SK-N-SH (cell line): ENCODE data around the gene ATXN10. TPM values are rescaled to one million over a fixed set of nuclear protein-coding genes. Genes with fewer than 3 reads are reported as not detected.

Source experiments
- CTCF ChIA-PET: fragments of 300-600, 350-600 bp; formaldehyde crosslinking; extraction: SDS; loops from one replicate; lab custom pipeline; 2021; lab: Yijun Ruan, JAX
- POLR2A ChIA-PET: fragments of 350-600 bp; sonication (Branson Sonifier 250); formaldehyde crosslinking; extraction: SDS; loops from one replicate; lab custom pipeline; 2020; ENCODE audit warnings: antibody characterized with exemption, inconsistent platforms; lab: Yijun Ruan, JAX
- DNase-seq: peaks from one replicate; pipeline ENCODE4 v3.0.0; 2012
- H2AFZ ChIP-seq: fragments of 200-600 bp; sonication (generic); 2 replicates; pipeline ENCODE4 v1.8.1; 2016; ENCODE audit warnings: antibody characterized with exemption, mild to moderate bottlenecking, low read depth
- H3F3A ChIP-seq: fragments of 200-600 bp; sonication (generic); replicated peaks from 2 replicates; pipeline ENCODE3; 2016; ENCODE audit warnings: antibody characterized with exemption, mild to moderate bottlenecking; ENCODE audit not compliant: insufficient read depth
- H3K27ac ChIP-seq, 2 experiments: fragments of 200-500 bp in 1 of 2; fragments of 200-600 bp in 1 of 2; sonication (Bioruptor generic) in 1 of 2; sonication (generic), shearing (Covaris generic) in 1 of 2; 2 replicates each; pipeline versions ENCODE4 v1.5.1 to v1.6.1; 2014 to 2016; ENCODE audit warnings: low read depth in 2 of 2, inconsistent platforms in 1 of 2, low read length in 1 of 2, mild to moderate bottlenecking in 1 of 2, mixed read lengths in 1 of 2
- H3K27me3 ChIP-seq: fragments of 200-600 bp; sonication (generic), shearing (Covaris generic); 2 replicates; pipeline ENCODE4 v1.6.1; 2016; ENCODE audit warnings: mixed run types; ENCODE audit not compliant: insufficient read depth
- H3K36me3 ChIP-seq, 2 experiments: fragments of 200-500 bp in 1 of 2; fragments of 200-600 bp in 1 of 2; sonication (Bioruptor generic) in 1 of 2; sonication (generic) in 1 of 2; replicated peaks in 1 of 2; 2 replicates each; pipeline versions ENCODE3 to v1.5.1; 2014 to 2016; ENCODE audit warnings: low read length in 1 of 2, mild to moderate bottlenecking in 1 of 2; ENCODE audit not compliant: insufficient read depth in 2 of 2, control insufficient read depth in 1 of 2
- H3K4me1 ChIP-seq, 2 experiments: fragments of 200-500 bp in 1 of 2; fragments of 200-600 bp in 1 of 2; sonication (Bioruptor generic) in 1 of 2; sonication (generic), shearing (Covaris generic) in 1 of 2; 2 replicates each; pipeline versions ENCODE4 v1.5.1 to v1.6.1; 2014 to 2016; ENCODE audit warnings: low read depth in 1 of 2, low read length in 1 of 2, mixed run types in 1 of 2; ENCODE audit not compliant: insufficient read depth in 2 of 2, control insufficient read depth in 1 of 2
- H3K4me2 ChIP-seq: fragments of 200-600 bp; sonication (generic), shearing (Covaris generic); 2 replicates; pipeline ENCODE4 v1.6.1; 2017; ENCODE audit warnings: mixed run types
- H3K4me3 ChIP-seq, 2 experiments: fragments of 200-500 bp in 1 of 2; fragments of 200-600 bp in 1 of 2; sonication (Bioruptor generic) in 1 of 2; sonication (generic), shearing (Covaris generic) in 1 of 2; 2 replicates each; pipeline versions ENCODE4 v1.5.1 to v1.8.1; 2014 to 2016; ENCODE audit warnings: low read depth in 2 of 2, inconsistent platforms in 1 of 2, low read length in 1 of 2, mild to moderate bottlenecking in 1 of 2, mixed read lengths in 1 of 2, moderate library complexity in 1 of 2
- H3K79me2 ChIP-seq: fragments of 200-600 bp; sonication (generic); 2 replicates; pipeline ENCODE4 v1.8.1; 2017; ENCODE audit warnings: mild to moderate bottlenecking; ENCODE audit not compliant: insufficient read depth
- H3K9ac ChIP-seq: fragments of 200-600 bp; sonication (generic); 2 replicates; pipeline ENCODE4 v1.6.1; 2017; ENCODE audit warnings: mixed run types
- H3K9me2 ChIP-seq: fragments of 200-600 bp; sonication (generic); 2 replicates; pipeline ENCODE4 v1.6.1; 2017; ENCODE audit warnings: mixed run types
- H3K9me3 ChIP-seq: fragments of 200-600 bp; sonication (generic); 2 replicates; pipeline ENCODE4 v1.6.1; 2017; ENCODE audit warnings: mixed run types, mild to moderate bottlenecking, moderate library complexity
- H4K20me1 ChIP-seq: fragments of 200-600 bp; sonication (generic); 2 replicates; pipeline ENCODE4 v1.6.1; 2017; ENCODE audit warnings: mild to moderate bottlenecking, mixed run types; ENCODE audit not compliant: insufficient read depth
- CHD2 ChIP-seq: fragments of 150-350 bp; IDR thresholded peaks from 2 replicates; pipeline ENCODE4 v1.6.1; 2018; ENCODE audit warnings: low read length; ENCODE audit not compliant: partially characterized antibody
- ELF1 ChIP-seq: IDR thresholded peaks from 2 replicates; pipeline ENCODE4 v1.4.0; 2012
- EP300 ChIP-seq, 2 experiments: IDR thresholded peaks; 2 replicates each; pipeline versions ENCODE4 v1.4.0 to v1.6.1; 2012; ENCODE audit warnings: borderline replicate concordance in 1 of 2, low read depth in 1 of 2, low read length in 1 of 2
- FOSL2 ChIP-seq: IDR thresholded peaks from 2 replicates; pipeline ENCODE4 v1.4.0; 2012; ENCODE audit warnings: low read depth, mild to moderate bottlenecking, moderate library complexity, borderline replicate concordance
- FOXJ3 ChIP-seq: sonication (generic); formaldehyde crosslinking; IDR thresholded peaks from 2 replicates; pipeline ENCODE4 v1.5.1; 2020; ENCODE audit warnings: mild to moderate bottlenecking, missing genetic modification reagents
- NRF1 ChIP-seq: IDR thresholded peaks from 2 replicates; pipeline ENCODE4 v1.6.1; 2012; ENCODE audit warnings: low read depth, mild to moderate bottlenecking, low read length
- POLR2AphosphoS5 ChIP-seq: IDR thresholded peaks from 2 replicates; pipeline ENCODE4 v1.6.1; 2012; ENCODE audit warnings: low read depth, low read length
- TAF1 ChIP-seq: IDR thresholded peaks from 2 replicates; pipeline ENCODE4 v1.6.1; 2012; ENCODE audit warnings: low read depth, mild to moderate bottlenecking, low read length, moderate library complexity, borderline replicate concordance
- USF2 ChIP-seq: fragments of 150-350 bp; IDR thresholded peaks from 2 replicates; pipeline ENCODE4 v1.6.1; 2017; ENCODE audit warnings: antibody characterized with exemption, low read length, low read depth, borderline replicate concordance
- WGBS: methylation state at CpG from one replicate; pipeline ENCODE4 v1.1.6; 2017; ENCODE audit warnings: low lambda C conversion rate; 5-methylcytosine and 5-hydroxymethylcytosine counted together
- polyA plus RNA-seq, 3 experiments: library from polyadenylated mRNA; depleted of rRNA; stranded (reverse); fragments of >200 nt; gene quantifications; 2 replicates each; pipeline ENCODE4 v1.2.3, GENCODE V29; 2012
- TF ChIP-seq, protein P1 (sequence below): IDR thresholded peaks from 2 replicates; pipeline ENCODE4; 2012

ATXN10 gene
- polyA plus RNA-seq, 1 of the 3 experiments (the other 2 are of a cell fraction), result 202 TPM

- Histone ChIP-seq H3K79me2 (peaks cover 96% of the 10 kb centered on the region), H3K9me2 (no peaks in the 10 kb centered on the region), H2AFZ (no peak overlapping the region), H3K9me3 (no peaks in the 10 kb centered on the region), H3K9ac (no peak overlapping the region), H3K36me3 (peaks cover 4 to 7% of the 10 kb centered on the region in 2 experiments), H4K20me1 (peaks cover 66% of the 10 kb centered on the region; the same call in 1 of the 2 replicates), H3K4me1 (peaks cover 37 to 78% of the 10 kb centered on the region in 2 experiments), H3K27ac (peak overlapping the region in 1 of 2 experiments; percentile 77; a peak in 3 of 4 replicates), H3K4me2 (peak overlapping the region; percentile 31; the same call in 1 of the 2 replicates), H3K4me3 (no peak overlapping the region; a peak in 1 of 4 replicates), H3F3A (peaks cover 62% of the 10 kb centered on the region), H3K27me3 (no peaks in the 10 kb centered on the region)
- CTCF ChIA-PET, result interaction anchor here (1.5 to 1.8 kb wide), 2 partner anchors 108 to 178 kb away, joined by 4 read pairs; no protein-coding TSS in a partner anchor
- TF ChIP-seq ELF1 (no peak), FOXJ3 (no peak), CHD2 (no peak)
- no peak for DNase-seq
- POLR2A ChIA-PET, result no interaction called here
- WGBS, result 36% methylated on average over 2 of the region's 2 CpGs
Observed at GRCh38 chr22:45686004-45686403, 14.4 kb downstream of the ATXN10 start.

GRCh38 chr22:45686836-45687235 lies 15.2 kb downstream of the ATXN10 start:
- Histone ChIP-seq H3K9me3 (no peaks in the 10 kb centered on the region), H3K27ac (peak overlapping the region in 1 of 2 experiments; percentile 77; a peak in 2 of 4 replicates), H4K20me1 (peaks cover 58% of the 10 kb centered on the region; the same call in 1 of the 2 replicates), H3K79me2 (peaks cover 96% of the 10 kb centered on the region), H2AFZ (no peak overlapping the region), H3K9ac (no peak overlapping the region), H3K4me3 (no peak overlapping the region; a peak in 1 of 4 replicates)
- WGBS, result 83% methylated on average over 5 of the region's 5 CpGs
- TF ChIP-seq EP300 (IDR thresholded peaks at IDR 0.05; ENCODE audit: borderline replicate concordance in 1 of 2, low read depth in 1 of 2, low read length in 1 of 2) (no peak), POLR2AphosphoS5 (no peak), USF2 (no peak), TAF1 (no peak), FOSL2 (no peak), NRF1 (no peak)
- TF ChIP-seq, protein P1, sequence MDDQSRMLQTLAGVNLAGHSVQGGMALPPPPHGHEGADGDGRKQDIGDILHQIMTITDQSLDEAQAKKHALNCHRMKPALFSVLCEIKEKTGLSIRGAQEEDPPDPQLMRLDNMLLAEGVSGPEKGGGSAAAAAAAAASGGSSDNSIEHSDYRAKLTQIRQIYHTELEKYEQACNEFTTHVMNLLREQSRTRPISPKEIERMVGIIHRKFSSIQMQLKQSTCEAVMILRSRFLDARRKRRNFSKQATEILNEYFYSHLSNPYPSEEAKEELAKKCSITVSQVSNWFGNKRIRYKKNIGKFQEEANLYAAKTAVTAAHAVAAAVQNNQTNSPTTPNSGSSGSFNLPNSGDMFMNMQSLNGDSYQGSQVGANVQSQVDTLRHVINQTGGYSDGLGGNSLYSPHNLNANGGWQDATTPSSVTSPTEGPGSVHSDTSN, result 0 out of 2 replicates have a peak, but pooled peaks have one; percentile 14
- TF ChIP-seq, all 33 proteins: peak for 1
- ChIA-PET CTCF (interaction anchor here (0.7 to 1.8 kb wide), 2 partner anchors 109 to 177 kb away, joined by 4 read pairs; no protein-coding TSS in a partner anchor), POLR2A (no interaction called here)
- H3K27me3 ChIP-seq, result no peaks in the 10 kb centered on the region
- DNase-seq, result no peak
- peaks cover 54% of the 10 kb centered on the region for H3F3A ChIP-seq
- peaks cover 33 to 70% of the 10 kb centered on the region in 2 experiments for H3K4me1 ChIP-seq
- H3K9me2 ChIP-seq, result no peaks in the 10 kb centered on the region
- peak overlapping the region; percentile 31; the same call in 1 of the 2 replicates for H3K4me2 ChIP-seq
- peaks cover 4 to 9% of the 10 kb centered on the region in 2 experiments for H3K36me3 ChIP-seq
